Glomerular endothelial cell (primary cell): ENCODE measurements around the gene NAIF1. TPM values are rescaled to one million over a fixed set of nuclear protein-coding genes. Genes with fewer than 3 reads are reported as not detected.
A peak's percentile ranks its signal among the peaks of the same experiment; 100 is the strongest.
"Not testable (repeated sequence)": the region's sequence is repeated elsewhere in the genome, so short reads cannot be mapped to it uniquely, and the experiment has no call there.

Source experiments
- DNase-seq: peaks from one replicate; pipeline ENCODE4 v3.0.0-alpha.2; 2011; ENCODE audit warnings: low read depth, low spot score; ENCODE audit errors: extremely low read depth
- total RNA-seq: library from RNA; depleted of rRNA; stranded (reverse); fragments of >200 nt; gene quantifications from 2 replicates; pipeline ENCODE4 v1.2.3, GENCODE V29; 2015

The NAIF1 gene
- total RNA-seq, 1 donor from 2014 or later, result 8.4 TPM

- DNase-seq, result not testable (repeated sequence)
Measured at GRCh38 chr9:128040783-128041182, 26.3 kb downstream of the NAIF1 start.

- not testable (repeated sequence) for DNase-seq
Measured at GRCh38 chr9:128036522-128036921, 30.6 kb downstream of the NAIF1 start.

GRCh38 chr9:128034821-128035652, 32.1 kb downstream of the NAIF1 start:
- peak; percentile 75 for DNase-seq

DNA sequence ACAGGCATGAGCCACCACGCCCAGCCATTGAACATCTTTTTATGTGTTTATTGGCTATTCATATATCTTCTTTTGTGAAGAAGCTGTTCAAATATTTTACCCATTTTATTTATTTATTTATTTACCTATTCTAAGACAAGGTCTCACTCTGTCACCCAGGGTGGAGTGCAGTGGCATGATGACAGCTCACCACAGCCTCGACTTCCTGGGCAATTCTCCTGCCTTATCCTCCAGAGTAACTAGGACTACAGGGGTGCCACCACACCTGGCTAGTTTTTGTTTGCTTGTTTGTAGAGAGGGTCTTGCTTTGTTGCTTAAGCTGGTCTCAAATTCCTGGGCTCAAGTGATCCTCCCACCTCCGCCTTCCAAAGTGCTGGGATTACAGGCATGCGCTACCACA, 33.5 kb downstream of the NAIF1 start:
- DNase-seq, result no peak

GRCh38 chr9:128027705-128028104, 39.4 kb downstream of the NAIF1 start:
- no peak for DNase-seq

DNA sequence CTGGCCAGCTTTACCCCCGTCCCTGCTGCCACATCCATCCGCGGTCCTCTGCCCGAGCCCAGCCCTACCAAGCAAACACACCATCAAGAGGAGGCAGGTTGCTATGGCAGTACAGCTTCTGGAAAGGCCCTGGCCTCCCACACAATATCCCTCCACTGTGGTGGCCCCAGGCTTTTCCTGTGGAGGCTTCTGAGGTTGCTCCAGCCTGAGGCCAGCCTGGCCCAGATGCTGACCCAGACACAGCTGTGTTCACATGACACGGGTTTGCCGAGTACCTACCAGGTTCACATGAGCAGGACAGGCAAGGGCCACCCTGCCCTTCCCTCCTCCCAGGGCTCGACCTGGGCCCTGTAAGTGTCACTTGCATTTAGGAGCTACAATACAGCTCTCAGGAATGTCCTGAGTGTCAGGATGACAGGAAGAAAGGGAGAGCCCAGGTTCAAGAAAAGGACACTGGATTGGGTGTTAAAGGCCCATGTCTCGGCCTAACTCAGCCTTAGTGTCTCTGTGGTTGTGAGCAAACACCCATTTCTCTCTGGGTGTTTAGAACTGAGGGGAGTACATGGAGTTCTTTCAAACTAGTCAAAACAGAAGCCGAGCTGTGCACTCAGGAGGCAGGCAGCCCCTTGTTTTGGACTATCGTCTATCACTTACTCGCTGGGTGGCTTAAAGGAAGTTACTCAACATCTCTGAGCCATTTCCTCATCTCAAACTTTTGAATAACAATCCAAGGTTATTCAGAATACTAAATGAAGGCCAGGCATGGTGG, 40.2 kb downstream of the NAIF1 start:
- DNase-seq, result no peak

GRCh38 chr9:128026255-128026772, 40.8 kb downstream of the NAIF1 start:
- no peak for DNase-seq

DNA sequence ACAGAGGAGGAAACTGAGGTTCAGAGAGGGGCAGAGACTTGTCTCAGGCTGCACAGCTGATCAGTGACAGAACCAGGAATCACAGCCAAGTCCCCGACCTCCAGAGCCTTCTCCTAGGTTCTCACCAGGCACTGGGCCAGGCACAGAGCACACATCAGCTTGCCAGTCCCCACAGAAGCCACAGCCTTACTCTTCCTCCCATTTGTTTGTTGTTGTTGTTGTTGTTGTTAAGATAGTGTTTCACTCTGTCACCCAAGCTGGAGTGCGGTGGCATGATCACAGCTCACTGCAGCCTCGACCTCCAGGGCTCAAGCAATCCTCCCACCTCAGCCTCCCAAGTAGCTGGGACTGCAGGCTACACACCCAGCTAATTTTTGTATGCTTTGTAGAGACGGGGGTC, 41.4 kb downstream of the NAIF1 start:
- no peak for DNase-seq

- no peak for DNase-seq
Measured at GRCh38 chr9:128024761-128025308, 42.3 kb downstream of the NAIF1 start.

GRCh38 chr9:128023671-128024070, 43.4 kb downstream of the NAIF1 start:
- DNase-seq, result not testable (repeated sequence)

DNA sequence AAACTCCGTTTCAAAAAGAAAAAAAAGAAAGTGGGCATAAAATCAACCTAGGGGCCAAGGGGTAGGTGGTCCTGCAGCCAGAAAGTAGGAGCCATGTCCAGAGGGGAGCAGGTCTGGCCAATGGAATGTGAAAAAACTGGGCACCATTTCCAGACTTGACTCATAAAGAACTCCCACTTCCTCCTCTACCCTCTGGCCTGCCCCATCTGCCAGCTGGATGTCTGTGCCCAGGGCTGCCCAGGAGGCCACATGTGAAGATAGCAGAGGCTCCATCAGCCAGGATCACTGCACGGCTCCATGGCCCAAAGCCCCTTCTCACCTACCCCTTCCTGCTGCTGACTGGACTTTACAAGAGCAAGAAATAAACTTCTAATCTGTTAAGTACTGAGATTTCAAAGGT, 44.2 kb downstream of the NAIF1 start:
- DNase-seq, result no peak

GRCh38 chr9:128021098-128021497, 46.0 kb downstream of the NAIF1 start:
- DNase-seq, result no peak

DNA sequence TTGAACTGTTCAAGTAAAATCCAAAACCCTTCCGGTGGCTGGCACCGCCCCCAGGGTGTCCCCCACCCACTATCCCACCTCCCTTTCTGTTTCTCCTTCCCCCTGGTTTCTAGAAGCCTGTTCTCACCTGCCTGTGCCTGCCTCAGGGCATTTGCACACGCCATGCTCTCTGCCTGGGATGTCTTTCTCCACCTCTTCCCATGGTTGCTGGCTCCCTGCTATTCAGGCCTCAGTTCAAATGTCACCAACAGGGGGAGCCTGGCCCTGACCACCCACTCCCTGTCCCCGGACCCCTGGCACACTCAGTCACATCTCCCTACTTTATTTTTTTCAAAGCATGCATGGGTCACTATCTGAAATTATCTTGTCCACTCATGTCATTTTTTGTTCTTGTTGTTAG, 46.4 kb downstream of the NAIF1 start:
- DNase-seq, result no peak

DNA sequence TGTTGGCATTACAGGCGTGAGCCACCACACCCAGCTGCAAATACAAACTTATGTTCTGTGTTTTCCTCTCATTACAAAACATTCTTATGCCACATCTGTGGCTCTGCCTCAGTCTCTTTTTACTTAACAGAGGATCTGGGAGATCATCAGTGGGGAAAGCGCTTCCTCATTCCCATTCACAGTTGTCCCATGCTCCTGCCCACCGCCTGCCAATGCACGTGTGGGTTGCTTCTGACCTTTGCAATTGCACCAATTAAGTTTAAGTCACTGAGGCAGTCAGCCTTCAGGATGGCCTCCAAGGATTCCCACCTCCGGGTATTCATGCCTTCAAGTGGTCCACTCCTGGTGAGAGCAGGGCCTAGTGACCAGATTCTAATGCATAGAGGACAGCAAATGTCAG, 51.4 kb downstream of the NAIF1 start:
- DNase-seq, result no peak

Other genes starting within 250 kb of the NAIF1 start
- 469 and 565 TPM in 2 replicates for gene ENG, start 212.7 kb downstream of the NAIF1 start, total RNA-seq
- gene AK1, start 189.6 kb downstream of the NAIF1 start, total RNA-seq, result 80.6 and 88.4 TPM in 2 replicates
- 70.4 and 72.0 TPM in 2 replicates for gene ST6GALNAC6, start 167.7 kb downstream of the NAIF1 start, total RNA-seq
- gene ST6GALNAC4, start 150.3 kb downstream of the NAIF1 start, total RNA-seq, result 59.7 and 80.3 TPM in 2 replicates
- gene PIP5KL1, start 136.5 kb downstream of the NAIF1 start, total RNA-seq, result 3.0 and 3.9 TPM in 2 replicates
- gene DPM2, start 129.5 kb downstream of the NAIF1 start, total RNA-seq, result 19.7 and 28.6 TPM in 2 replicates
- gene EEIG1, start 86.3 kb downstream of the NAIF1 start, total RNA-seq, result 29.6 TPM in 2 replicates
- gene SLC25A25, start 912 bp upstream of the NAIF1 start, total RNA-seq, result 16.1 and 24.1 TPM in 2 replicates
- gene PTGES2, start 60.4 kb upstream of the NAIF1 start, total RNA-seq, result 63.4 and 68.6 TPM in 2 replicates
- gene LCN2, start 82.1 kb upstream of the NAIF1 start, total RNA-seq, result not detected in 2 replicates
- 274 and 308 TPM in 2 replicates for gene BBLN, start 92.9 kb upstream of the NAIF1 start, total RNA-seq
- gene CIZ1, start 124.3 kb upstream of the NAIF1 start, total RNA-seq, result 68.1 and 69.4 TPM in 2 replicates
- gene DNM1, start 136.1 kb upstream of the NAIF1 start, total RNA-seq, result 2.7 and 7.9 TPM in 2 replicates
- gene GOLGA2, start 208.7 kb upstream of the NAIF1 start, total RNA-seq, result 62.4 and 138 TPM in 2 replicates
- 28.4 and 37.8 TPM in 2 replicates for gene SWI5, start 209.0 kb upstream of the NAIF1 start, total RNA-seq